Endothelial cell of hepatic sinusoid (primary cell): Measurements from ENCODE around the gene AJUBA.
"Not testable (repeated sequence)": the region's sequence is repeated elsewhere in the genome, so short reads cannot be mapped to it uniquely, and the experiment has no call there.

ENCODE experiments used
- in situ Hi-C: cut with HindIII; loops from 2 replicates; pipeline ENCODE4 v1.10.0; 2017; ENCODE audit warnings: low sequenced_read_pairs

Gene AJUBA

GRCh38 chr14:23006544-23007419 lies 24.4 kb upstream of the AJUBA start:
- in situ Hi-C loops: no loop called here

DNA sequence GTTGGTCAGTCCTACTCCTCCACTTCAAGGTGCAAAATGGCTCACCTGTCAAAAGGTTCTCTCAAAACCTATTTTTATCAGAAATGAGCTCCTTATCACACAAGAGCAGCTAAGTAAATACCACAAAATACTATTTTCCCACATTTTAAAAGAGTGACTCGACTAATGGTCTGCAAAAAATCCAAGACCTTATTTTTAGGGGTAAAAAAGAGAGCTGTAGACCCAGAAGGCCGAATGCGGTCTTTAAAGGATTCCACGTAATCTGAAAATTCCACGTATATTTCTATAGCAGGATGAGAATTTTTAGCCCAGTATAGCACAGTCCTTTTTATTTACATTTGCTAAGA lies 23.8 kb upstream of the AJUBA start:
- in situ Hi-C loops: no loop called here

DNA sequence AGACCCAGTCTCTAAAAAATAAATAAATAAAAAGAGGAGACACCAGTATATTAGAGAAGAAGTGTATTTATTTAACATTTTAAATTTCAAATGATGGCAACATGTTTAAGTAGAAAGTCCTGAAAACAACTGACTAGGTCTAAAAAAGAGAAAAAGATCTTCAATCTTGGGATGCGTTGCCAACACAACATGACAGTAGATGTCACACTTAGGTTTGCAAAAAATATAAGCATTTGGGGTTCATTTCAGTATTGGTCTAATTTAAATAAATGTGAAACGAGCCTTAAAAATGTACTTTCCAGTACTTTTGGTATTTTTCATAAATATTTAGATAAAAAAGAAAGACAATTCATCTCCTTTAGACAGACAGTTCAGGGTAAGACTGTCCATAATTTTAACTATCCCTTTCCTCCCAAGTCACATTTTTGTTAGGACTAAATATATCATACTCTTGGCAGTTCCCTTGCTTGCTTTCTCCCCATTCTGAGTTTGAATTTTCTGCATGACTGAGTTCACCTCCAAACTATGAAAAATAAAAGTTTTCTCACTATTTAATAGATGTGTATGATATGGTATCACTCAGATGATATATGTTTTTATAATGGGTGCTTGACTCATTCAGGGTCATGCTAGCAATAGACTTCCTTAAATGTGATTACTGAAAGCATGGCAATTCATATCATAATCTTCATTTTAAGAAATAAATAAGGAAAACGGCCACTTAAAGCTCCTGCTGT lies 23.3 kb upstream of the AJUBA start:
- in situ Hi-C loops: no loop called here

GRCh38 chr14:23004274-23004673 lies 21.9 kb upstream of the AJUBA start:
- in situ Hi-C loops: not testable (repeated sequence)

DNA sequence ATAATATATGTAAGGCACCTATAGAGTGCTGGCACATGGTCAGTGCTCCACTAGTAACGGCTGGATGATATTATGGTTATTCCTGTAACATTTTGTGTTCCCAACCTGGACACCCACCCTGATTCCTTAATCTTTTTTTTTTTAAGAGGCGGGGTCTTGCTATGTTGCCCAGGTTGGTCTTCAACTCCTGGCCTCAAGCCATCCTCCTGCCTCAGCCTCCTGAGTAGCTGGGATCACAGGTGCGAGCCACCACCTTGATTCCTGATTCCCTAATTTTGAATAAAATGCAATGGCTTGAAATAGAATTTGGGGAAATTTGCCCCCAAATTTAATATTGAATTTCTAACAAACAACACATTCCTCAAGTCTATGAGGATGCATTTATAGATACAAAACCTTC lies 20.2 kb upstream of the AJUBA start:
- in situ Hi-C loops: no loop called here

- in situ Hi-C loops: no loop called here
These were observed 18.5 kb upstream of the AJUBA start for GRCh38 chr14:23000860-23001259.

DNA sequence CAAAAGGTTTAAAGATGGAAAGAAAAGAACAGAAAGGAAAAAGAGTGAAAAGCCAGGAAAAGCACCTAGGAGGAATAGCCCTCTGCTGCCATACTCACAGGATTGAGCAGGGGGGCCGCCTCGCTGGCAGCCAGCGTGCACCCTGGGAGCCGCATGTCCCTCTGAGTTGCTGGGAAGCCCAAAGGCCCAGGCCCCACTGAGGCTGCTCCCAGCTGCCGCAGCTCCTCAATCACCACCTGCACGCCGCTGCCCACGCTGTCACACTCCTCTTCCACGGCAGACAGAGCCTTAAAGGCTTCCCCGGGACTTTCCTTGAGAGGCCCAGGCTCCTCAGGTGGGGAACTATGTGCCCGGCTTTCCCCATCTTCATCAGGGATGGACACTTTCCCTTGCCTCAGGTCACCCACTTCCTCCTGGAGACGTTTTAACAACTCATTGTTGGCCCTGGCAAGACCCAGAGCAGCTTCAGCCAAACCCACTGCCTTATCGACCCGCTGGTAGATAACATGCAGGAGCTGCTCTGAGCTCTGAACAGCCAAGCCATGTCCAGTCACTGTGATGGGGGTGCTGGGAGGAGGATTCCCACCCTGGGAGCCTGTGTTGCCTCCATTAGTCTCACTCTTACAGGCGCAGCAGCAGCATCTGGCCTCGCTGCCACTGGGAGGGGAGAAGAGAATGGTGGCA lies 16.1 kb upstream of the AJUBA start:
- in situ Hi-C loops: no loop called here

DNA sequence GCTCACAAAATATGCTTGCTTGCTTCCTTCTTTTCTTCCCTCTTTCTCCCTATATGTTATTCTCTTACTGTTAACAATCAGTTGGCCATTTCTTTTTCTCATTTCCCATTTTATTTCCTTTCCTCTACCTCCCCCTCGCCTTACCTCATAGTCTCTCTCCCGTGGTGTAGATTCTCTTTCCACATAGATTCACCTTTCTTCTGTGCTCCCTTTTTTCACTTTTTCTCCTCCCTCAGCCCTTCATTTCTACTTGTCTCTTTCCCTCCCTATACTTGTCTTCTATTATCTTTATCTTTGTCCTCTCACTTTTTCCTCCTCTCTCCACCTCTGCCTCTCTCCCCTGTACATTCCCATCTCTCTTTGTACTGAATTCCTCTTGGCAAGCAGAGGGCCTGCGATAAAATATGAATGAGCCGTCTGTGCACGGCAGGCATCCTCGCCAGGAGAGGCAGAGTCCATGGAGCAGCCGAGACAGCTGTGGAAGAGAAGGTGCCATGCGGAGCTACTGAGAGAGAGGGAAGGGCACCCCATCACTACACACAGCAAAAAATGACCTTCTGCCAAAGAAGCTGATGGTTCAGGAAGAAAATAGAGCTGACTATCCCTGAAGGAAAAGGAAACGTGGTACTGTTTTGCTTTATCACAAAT lies 15.4 kb upstream of the AJUBA start:
- in situ Hi-C loops: no loop called here

- in situ Hi-C loops: no loop called here
These were observed 14.7 kb upstream of the AJUBA start for GRCh38 chr14:22996768-22997654.

GRCh38 chr14:22995889-22996625 lies 13.7 kb upstream of the AJUBA start:
- in situ Hi-C loops: no loop called here

- in situ Hi-C loops: no loop called here
These were observed 12.5 kb upstream of the AJUBA start for GRCh38 chr14:22994762-22995275.

GRCh38 chr14:22993517-22993916 lies 11.2 kb upstream of the AJUBA start:
- in situ Hi-C loops: no loop called here

DNA sequence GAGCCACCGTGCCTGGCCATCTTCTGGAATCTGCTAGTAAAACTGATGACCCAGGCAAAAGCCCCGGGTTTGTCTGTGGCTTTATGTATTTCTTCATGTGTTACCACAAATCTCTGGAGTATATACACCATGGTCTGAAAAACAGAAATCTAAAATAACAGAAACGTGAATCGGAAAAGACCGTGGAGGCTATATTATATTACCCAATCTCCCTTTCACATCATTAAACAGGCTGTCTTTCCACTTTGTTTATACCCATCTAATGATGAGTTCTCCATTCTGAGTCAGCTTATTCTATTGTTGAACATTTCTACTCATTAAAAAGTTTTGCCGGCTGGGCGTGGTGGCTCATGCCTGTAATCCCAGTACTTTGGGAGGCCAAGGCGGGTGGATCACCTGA lies 9.5 kb upstream of the AJUBA start:
- in situ Hi-C loops: no loop called here

DNA sequence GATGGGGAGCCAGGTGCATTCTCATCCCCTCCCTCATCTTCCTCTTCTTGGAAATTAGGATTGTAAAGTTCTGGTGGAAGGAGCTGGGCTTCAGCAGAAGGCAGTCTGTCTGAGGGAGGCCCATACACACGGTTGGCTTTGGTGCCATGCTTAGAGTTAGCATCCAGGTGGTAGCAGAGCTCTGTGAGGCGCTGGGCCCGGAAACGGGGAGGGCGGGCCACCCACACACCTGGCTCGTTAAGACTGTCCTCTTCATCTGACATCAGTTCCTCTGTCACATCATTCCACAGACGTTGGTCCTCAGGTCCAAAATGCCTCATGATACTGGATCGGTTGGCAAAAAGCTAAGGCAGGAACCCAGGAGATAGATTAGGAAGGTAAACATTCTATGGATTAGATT lies 4.9 kb upstream of the AJUBA start:
- in situ Hi-C loops: no loop called here

- in situ Hi-C loops: no loop called here
These were observed 4.2 kb upstream of the AJUBA start for GRCh38 chr14:22986508-22987054.

GRCh38 chr14:22985894-22986507 lies 3.6 kb upstream of the AJUBA start:
- in situ Hi-C loops: no loop called here

GRCh38 chr14:22984959-22985658 lies 2.8 kb upstream of the AJUBA start:
- in situ Hi-C loops: no loop called here

DNA sequence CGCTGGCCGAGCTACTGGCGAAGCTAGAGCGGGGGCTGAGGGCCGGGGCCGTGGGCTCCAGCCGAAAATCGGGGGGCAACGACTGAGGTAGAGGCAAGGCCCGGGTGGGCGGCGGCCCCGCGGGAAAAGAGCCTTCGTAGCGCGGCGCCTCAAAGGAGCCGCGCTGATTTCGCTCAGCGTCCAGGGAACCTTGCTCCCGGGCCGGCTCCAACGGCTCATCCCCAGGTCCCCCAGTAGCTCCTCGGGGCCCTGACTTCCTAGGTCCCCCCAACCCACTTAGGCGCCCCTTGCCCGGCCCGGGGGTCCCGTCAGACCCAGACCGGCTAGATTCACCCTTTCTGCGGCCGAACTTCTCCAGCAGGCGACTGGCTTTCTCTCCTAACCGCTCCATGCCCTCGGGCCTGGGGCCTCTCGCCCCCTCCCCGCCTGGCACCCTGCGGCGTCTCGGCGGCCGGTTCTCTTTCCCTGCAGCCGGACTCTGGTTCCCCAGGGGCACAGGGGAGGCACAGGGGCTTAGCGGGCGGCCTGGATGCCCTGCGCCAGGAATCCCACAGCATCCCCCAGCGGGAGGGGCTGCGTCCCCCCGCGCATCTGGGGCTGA lies 375 bp downstream of the AJUBA start:
- in situ Hi-C loops: no loop called here
